Stimulated activated naive CD8-positive, alpha-beta T cell treated with anti-CD3 and anti-CD28 coated beads, Interleukin-15, Interleukin-2, amounts not matched to agents 100 ng/mL and 50 ng/mL, for 24 hours (primary cell): ENCODE results near the gene UBA3.

Experiments used
- H3K27ac Mint-ChIP-seq: one replicate; pipeline ENCODE4 v1.8.0; 2021; ENCODE audit warnings: mild to moderate bottlenecking, mixed read lengths
- H3K27me3 Mint-ChIP-seq: one replicate; pipeline ENCODE4 v1.8.0; 2021; ENCODE audit warnings: mixed read lengths
- H3K36me3 Mint-ChIP-seq: one replicate; pipeline ENCODE4 v1.8.0; 2021; ENCODE audit warnings: low read depth, mixed read lengths
- H3K4me1 Mint-ChIP-seq: one replicate; pipeline ENCODE4 v1.8.0; 2021; ENCODE audit warnings: low read depth, mixed read lengths
- H3K4me3 Mint-ChIP-seq: one replicate; pipeline ENCODE4 v1.8.0; 2021; ENCODE audit warnings: mild to moderate bottlenecking, mixed read lengths
- H3K9me3 Mint-ChIP-seq: one replicate; pipeline ENCODE4 v1.8.0; 2021; ENCODE audit warnings: mixed read lengths

UBA3 gene

DNA sequence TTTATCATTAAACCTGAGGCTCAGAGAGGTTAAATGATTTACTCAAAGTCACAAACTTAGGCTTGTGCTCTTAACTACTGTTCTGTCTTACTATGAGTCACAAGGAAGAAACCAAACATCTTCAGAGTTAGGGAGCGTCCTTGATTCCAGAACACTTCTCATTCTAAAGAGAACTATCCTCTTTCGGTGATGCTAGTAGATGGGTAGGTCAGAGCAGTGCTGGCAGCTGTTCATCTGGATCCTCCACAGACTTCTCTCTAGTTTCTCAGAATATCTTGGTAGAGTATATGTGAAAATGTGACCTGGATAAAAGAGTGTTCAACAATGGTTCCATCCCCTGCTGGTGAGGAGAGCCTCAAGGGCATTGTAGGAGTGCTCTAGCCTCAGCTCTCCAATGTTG lies 7.9 kb upstream of the UBA3 start:
- Mint-ChIP-seq H3K36me3 (peaks cover 25% of the 10 kb centered on the region), H3K4me3 (peak overlapping the region; percentile 86), H3K9me3 (no peaks in the 10 kb centered on the region), H3K27ac (peak overlapping the region; percentile 91), H3K27me3 (no peaks in the 10 kb centered on the region), H3K4me1 (peaks cover 81% of the 10 kb centered on the region)

- peaks cover 81% of the 10 kb centered on the region for H3K4me1 Mint-ChIP-seq
- no peaks in the 10 kb centered on the region for H3K9me3 Mint-ChIP-seq
- no peaks in the 10 kb centered on the region for H3K27me3 Mint-ChIP-seq
- H3K4me3 Mint-ChIP-seq: peak overlapping the region; percentile 86
- peaks cover 21% of the 10 kb centered on the region for H3K36me3 Mint-ChIP-seq
- H3K27ac Mint-ChIP-seq: peak overlapping the region; percentile 82
Observed at GRCh38 chr3:69087030-69087791, 7.0 kb upstream of the UBA3 start.

DNA sequence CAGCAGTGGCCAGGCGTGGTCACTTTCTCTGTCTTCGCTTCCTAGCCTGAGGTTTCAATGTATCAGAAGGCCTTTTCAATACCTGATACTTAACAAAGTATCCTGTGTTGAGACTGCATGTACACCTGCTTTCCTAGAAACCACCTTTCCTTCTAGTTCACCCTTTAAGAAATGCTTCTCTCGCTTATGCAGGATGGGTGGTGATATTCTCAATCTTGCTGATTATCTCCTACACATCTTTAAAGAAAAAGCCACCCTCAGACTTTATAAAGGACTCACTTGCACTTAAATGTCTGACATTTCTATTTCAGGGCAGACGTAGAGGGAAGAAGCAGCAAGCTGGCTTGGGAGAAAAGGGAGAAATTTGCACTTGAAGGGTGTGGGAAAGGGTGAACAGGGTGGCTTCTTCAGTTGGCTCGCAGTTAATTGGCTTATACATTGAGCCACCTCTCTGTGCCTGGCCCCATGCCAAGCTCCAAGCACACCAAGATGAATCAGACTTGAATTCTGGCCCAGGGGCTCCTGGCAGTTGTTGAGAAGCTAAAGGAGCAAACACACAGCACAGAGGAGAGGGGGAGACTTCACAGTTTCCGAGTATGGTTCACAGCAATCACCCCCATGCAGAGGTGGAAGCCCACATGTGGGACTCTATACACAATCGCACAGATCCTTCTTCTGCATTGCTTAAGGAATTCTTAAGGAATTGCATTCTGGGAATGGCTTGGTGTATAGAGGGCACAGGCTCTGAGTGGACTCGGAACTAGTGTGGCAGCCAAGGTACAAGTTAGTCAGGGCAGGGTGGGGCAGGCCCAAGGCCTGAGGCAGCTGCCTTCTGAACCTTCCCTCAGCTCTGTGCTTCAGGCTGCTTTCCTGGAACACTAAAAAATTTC lies 5.9 kb upstream of the UBA3 start:
- H3K9me3 Mint-ChIP-seq: no peaks in the 10 kb centered on the region
- H3K4me1 Mint-ChIP-seq: peaks cover 81% of the 10 kb centered on the region
- H3K4me3 Mint-ChIP-seq: peak overlapping the region; percentile 86
- peaks cover 17% of the 10 kb centered on the region for H3K36me3 Mint-ChIP-seq
- H3K27me3 Mint-ChIP-seq: no peaks in the 10 kb centered on the region
- peak overlapping the region; percentile 98 for H3K27ac Mint-ChIP-seq

GRCh38 chr3:69085168-69085832 lies 5.1 kb upstream of the UBA3 start:
- peaks cover 11% of the 10 kb centered on the region for H3K36me3 Mint-ChIP-seq
- H3K27me3 Mint-ChIP-seq: no peaks in the 10 kb centered on the region
- H3K27ac Mint-ChIP-seq: peak overlapping the region; percentile 98
- peaks cover 83% of the 10 kb centered on the region for H3K4me1 Mint-ChIP-seq
- no peaks in the 10 kb centered on the region for H3K9me3 Mint-ChIP-seq
- peak overlapping the region; percentile 86 for H3K4me3 Mint-ChIP-seq

DNA sequence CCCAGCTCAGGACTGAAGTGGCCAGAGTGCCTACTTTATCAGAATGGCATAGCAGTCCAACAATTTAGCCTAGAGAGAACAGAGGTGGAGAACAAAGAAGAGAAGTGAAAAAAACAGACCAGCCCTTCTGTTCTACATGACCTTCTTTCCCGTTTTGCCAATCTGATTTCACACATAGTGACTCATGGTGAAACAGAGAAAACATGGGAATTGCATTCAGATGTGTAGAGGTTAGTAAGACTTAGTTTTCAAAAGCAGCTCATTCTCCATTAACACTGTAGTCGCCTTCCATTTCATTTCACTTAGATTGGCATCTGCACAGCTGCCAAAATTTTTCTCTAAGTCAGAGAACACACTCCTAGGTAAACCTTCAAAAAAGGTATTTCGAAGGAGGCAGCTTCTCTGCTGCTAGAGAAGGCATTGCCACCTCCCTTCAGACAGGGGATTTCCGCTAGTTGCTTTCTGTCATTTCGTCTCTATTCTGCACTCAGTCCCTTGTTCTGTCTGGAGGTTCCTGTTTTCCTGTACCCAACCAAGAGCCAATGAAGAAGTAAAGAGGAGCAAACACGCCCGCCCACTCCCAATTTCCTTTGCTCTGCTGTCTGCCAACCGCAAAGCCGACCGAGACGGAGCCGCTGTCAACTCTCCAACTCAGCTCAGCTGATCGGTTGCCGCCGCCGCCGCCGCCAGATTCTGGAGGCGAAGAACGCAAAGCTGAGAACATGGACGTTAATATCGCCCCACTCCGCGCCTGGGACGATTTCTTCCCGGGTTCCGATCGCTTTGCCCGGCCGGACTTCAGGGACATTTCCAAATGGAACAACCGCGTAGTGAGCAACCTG lies 4.4 kb upstream of the UBA3 start, which contains the start of gene ARL6IP5:
Gene ARL6IP5, plus strand, starts transcription at position 612 of the 842 bp plus-strand sequence. Its CDS starts 111 bp downstream, at position 723.
- Mint-ChIP-seq H3K27me3 (no peaks in the 10 kb centered on the region), H3K4me1 (peaks cover 76% of the 10 kb centered on the region), H3K4me3 (peak within 1 kb of the TSS; percentile 86), H3K9me3 (no peaks in the 10 kb centered on the region), H3K36me3 (peaks cover 5% of the 10 kb centered on the region), H3K27ac (peak within 1 kb of the TSS; percentile 98)

DNA sequence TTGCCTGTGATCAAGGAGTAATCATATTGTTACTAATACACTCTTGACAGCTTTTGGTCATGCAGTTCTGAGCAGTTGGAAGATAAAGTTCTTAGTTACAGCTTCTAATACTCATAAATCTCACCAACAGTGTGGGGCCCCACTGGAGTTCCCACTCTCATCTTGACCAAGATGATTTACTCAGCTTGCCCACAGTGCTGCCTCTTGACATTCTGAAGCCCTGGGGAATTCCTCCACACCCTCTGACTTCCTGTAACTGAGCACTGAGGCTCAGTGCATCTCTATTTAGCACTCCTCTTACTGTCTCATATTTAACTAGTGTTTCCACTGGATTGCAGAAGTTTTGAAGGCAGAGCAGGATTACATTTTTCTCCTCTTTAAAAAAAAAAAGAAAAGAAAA lies 2.6 kb upstream of the UBA3 start:
- peak overlapping the region; percentile 98 for H3K27ac Mint-ChIP-seq
- H3K4me1 Mint-ChIP-seq: peaks cover 74% of the 10 kb centered on the region
- H3K27me3 Mint-ChIP-seq: no peaks in the 10 kb centered on the region
- no peaks in the 10 kb centered on the region for H3K9me3 Mint-ChIP-seq
- peaks cover 11% of the 10 kb centered on the region for H3K36me3 Mint-ChIP-seq
- peak overlapping the region; percentile 86 for H3K4me3 Mint-ChIP-seq

- peak overlapping the region; percentile 98 for H3K27ac Mint-ChIP-seq
- peak overlapping the region; percentile 86 for H3K4me3 Mint-ChIP-seq
- H3K9me3 Mint-ChIP-seq: no peaks in the 10 kb centered on the region
- no peaks in the 10 kb centered on the region for H3K27me3 Mint-ChIP-seq
- H3K36me3 Mint-ChIP-seq: peaks cover 14% of the 10 kb centered on the region
- H3K4me1 Mint-ChIP-seq: peaks cover 74% of the 10 kb centered on the region
Observed at GRCh38 chr3:69082361-69082760, 2.2 kb upstream of the UBA3 start.

- H3K4me1 Mint-ChIP-seq: peaks cover 73% of the 10 kb centered on the region
- H3K27me3 Mint-ChIP-seq: no peaks in the 10 kb centered on the region
- H3K9me3 Mint-ChIP-seq: no peaks in the 10 kb centered on the region
- H3K4me3 Mint-ChIP-seq: peak overlapping the region; percentile 86
- peaks cover 19% of the 10 kb centered on the region for H3K36me3 Mint-ChIP-seq
- peak overlapping the region; percentile 98 for H3K27ac Mint-ChIP-seq
Observed at GRCh38 chr3:69081583-69082262, 1.6 kb upstream of the UBA3 start.

DNA sequence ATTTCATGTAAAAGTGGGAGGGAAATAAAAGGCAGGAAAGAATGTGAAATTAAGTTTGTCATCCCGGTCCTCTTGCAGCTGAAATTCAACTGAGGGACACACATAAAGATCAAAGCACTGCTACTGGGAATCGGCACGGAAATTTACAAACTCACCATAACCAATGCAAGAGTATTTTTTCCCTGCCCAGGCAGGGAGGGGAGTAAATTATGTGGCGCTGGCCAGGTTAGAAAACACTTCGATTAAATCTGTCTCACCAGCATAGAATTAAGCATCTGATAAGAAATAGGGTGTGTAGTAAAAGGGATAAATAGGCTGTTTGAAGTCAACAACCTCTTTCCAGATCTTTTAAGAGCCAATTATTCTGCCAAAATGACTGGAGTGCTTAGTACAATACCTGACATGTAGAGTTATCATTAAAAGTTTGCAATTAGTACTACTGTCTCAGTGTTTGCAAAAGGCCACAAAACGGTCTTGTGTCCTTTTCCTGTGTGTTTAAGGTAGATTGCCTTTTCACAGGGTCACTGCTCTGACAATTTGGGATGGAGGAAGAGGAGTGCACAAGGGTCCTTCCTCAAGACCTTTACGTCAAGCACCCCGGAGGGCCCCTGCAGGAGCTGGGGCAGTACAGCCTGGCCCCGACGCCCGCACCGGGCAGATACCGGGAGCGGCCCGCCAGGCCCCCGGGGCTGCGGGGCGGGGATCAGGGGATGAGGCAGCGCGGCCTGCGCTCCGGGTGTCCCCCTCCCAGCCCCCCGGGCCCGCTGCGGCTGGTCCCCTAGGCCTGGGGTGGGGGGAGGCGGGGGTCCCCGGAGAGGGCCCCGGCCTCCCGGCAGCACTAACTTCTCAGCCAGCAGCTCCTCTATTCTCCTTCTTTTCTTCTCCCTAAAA lies 651 bp downstream of the UBA3 start:
- Mint-ChIP-seq H3K4me3 (peak overlapping the region; percentile 86), H3K9me3 (no peaks in the 10 kb centered on the region), H3K27ac (peak overlapping the region; percentile 78), H3K36me3 (peaks cover 22% of the 10 kb centered on the region), H3K4me1 (peaks cover 65% of the 10 kb centered on the region), H3K27me3 (no peaks in the 10 kb centered on the region)

GRCh38 chr3:69072928-69073327 lies 7.2 kb downstream of the UBA3 start:
- peaks cover 58% of the 10 kb centered on the region for H3K36me3 Mint-ChIP-seq
- H3K27me3 Mint-ChIP-seq: no peaks in the 10 kb centered on the region
- H3K27ac Mint-ChIP-seq: peak overlapping the region; percentile 24
- H3K4me3 Mint-ChIP-seq: no peak overlapping the region
- H3K4me1 Mint-ChIP-seq: peaks cover 26% of the 10 kb centered on the region
- H3K9me3 Mint-ChIP-seq: no peaks in the 10 kb centered on the region

DNA sequence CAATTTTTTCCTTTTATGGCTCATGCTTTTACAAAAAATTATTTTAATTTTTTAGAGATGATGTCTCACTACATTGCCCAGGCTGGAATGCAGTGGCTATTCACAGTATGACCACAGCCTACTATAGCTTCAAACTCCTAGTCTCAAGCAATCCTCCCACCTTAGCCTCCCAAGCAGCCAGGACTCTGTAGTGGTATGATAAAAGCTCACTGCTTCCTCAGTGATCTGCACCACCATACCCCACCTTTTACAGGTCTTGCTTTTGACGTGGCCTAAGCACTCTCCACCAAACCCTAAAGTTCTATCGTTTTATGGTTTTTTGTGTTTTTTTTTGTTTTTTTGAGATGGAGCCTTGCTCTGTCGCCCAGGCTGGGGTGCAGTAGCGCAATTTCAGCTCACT lies 14.0 kb downstream of the UBA3 start:
- H3K27me3 Mint-ChIP-seq: no peaks in the 10 kb centered on the region
- peaks cover 68% of the 10 kb centered on the region for H3K36me3 Mint-ChIP-seq
- H3K4me3 Mint-ChIP-seq: no peak overlapping the region
- peaks cover 31% of the 10 kb centered on the region for H3K4me1 Mint-ChIP-seq
- H3K9me3 Mint-ChIP-seq: peaks cover 4% of the 10 kb centered on the region
- no peak overlapping the region for H3K27ac Mint-ChIP-seq

DNA sequence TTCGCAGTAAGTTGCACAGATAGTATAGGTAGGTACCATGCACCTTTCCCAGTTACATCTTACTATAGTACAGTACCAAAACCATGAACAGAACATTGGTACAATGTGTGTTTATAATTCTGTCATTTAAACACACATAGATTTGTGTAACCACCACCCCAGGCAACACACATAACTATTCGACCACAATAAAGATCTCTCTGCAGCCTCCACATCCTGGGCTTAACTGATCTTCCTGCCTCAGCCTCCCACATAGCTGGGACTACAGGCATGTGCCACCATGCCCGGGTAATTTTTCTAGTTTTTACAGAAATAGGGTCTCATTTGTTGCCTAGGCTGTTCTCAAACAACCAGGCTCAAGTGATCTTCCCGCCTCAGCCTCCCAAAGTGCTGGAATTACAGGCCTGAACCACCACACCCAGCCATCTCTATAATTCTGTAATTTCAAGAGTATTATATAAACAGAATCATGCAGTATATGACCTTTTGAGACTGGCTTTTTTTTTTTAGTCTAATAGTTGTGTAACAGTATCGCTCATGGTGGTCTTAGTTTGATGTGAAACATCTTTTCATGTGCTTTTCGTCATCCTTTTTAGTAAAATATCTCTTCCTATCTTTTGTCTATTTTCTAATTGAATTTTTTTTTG lies 14.7 kb downstream of the UBA3 start:
- H3K4me3 Mint-ChIP-seq: peak overlapping the region; percentile 20
- H3K9me3 Mint-ChIP-seq: peaks cover 4% of the 10 kb centered on the region
- peaks cover 68% of the 10 kb centered on the region for H3K36me3 Mint-ChIP-seq
- H3K27ac Mint-ChIP-seq: peak overlapping the region; percentile 59
- no peaks in the 10 kb centered on the region for H3K27me3 Mint-ChIP-seq
- H3K4me1 Mint-ChIP-seq: peaks cover 34% of the 10 kb centered on the region
